H1 (cell line): ENCODE data around the gene SBF2. TPM values are rescaled to one million over a fixed set of nuclear protein-coding genes. Genes with fewer than 3 reads are reported as not detected.

Experiments
- CTCF ChIA-PET: fragments of 300-600 bp; sonication (Branson Sonifier 250); formaldehyde crosslinking; loops from one replicate; lab custom pipeline; 2021; ENCODE audit not compliant: partially characterized antibody; lab: Charles Lee
- POLR2A ChIA-PET: fragments of 300-600 bp; sonication (Branson Sonifier 250); formaldehyde crosslinking; loops from one replicate; lab custom pipeline; 2021; ENCODE audit warnings: inconsistent platforms; ENCODE audit not compliant: partially characterized antibody; lab: Charles Lee
- DNase-seq, 2 experiments: peaks; one replicate each; pipeline versions ENCODE4 v3.0.0 to v3.0.0-alpha.2; 2010 to 2022; ENCODE audit warnings: low spot score in 2 of 2, low read depth in 1 of 2, mixed read lengths in 1 of 2
- FAIRE-seq: peaks from 2 replicates; lab custom pipeline; 2011; peaks lifted over from hg19 to GRCh38; lab: Jason Lieb, UNC
- H2AFZ ChIP-seq: 2 replicates; pipeline ENCODE4 v1.8.1; 2012; ENCODE audit warnings: low read length, inconsistent platforms
- H2AK5ac ChIP-seq: 2 replicates; pipeline ENCODE4 v1.6.1; 2013; ENCODE audit warnings: low read depth, low read length
- H2BK120ac ChIP-seq: replicated peaks from 2 replicates; pipeline ENCODE3; 2013; ENCODE audit warnings: low read depth, low read length, inconsistent platforms
- H2BK12ac ChIP-seq: 2 replicates; pipeline ENCODE4 v1.6.1; 2013; ENCODE audit warnings: low read depth, low read length
- H2BK15ac ChIP-seq: 2 replicates; pipeline ENCODE4 v1.6.1; 2013; ENCODE audit warnings: low read length
- H2BK20ac ChIP-seq: 2 replicates; pipeline ENCODE4 v1.6.1; 2013; ENCODE audit warnings: low read length
- H2BK5ac ChIP-seq: 2 replicates; pipeline ENCODE4 v1.6.1; 2013; ENCODE audit warnings: low read depth, low read length
- H3K14ac ChIP-seq: 2 replicates; pipeline ENCODE4 v1.6.1; 2013; ENCODE audit warnings: inconsistent platforms; ENCODE audit not compliant: insufficient read length
- H3K18ac ChIP-seq: 2 replicates; pipeline ENCODE4 v1.6.1; 2013; ENCODE audit warnings: low read length; ENCODE audit errors: extremely low read depth
- H3K23ac ChIP-seq: 2 replicates; pipeline ENCODE4 v1.6.1; 2013; ENCODE audit warnings: inconsistent platforms; ENCODE audit not compliant: insufficient read length
- H3K23me2 ChIP-seq: 2 replicates; pipeline ENCODE4 v1.6.1; 2013; ENCODE audit warnings: low read depth, low read length
- H3K27ac ChIP-seq: 2 replicates; pipeline ENCODE4 v1.6.1; 2011; ENCODE audit warnings: low read depth, low read length, inconsistent platforms
- H3K27me3 ChIP-seq, 4 experiments: replicated peaks in 1 of 4; 1 replicate in 1 of 4; 2 replicates in 3 of 4; pipeline versions ENCODE4 v1.6.1 to v1.8.1; 2011 to 2013; ENCODE audit warnings: low read length in 3 of 4, mild to moderate bottlenecking in 3 of 4, inconsistent platforms in 2 of 4, mixed read lengths in 2 of 4, moderate library complexity in 1 of 4; ENCODE audit not compliant: control insufficient read depth in 3 of 4, insufficient read depth in 3 of 4; ENCODE audit errors: extremely low read depth in 1 of 4
- H3K36me3 ChIP-seq, 4 experiments: 2 replicates each; pipeline versions ENCODE4 v1.6.1 to v1.8.1; 2011 to 2013; ENCODE audit warnings: mild to moderate bottlenecking in 4 of 4, low read length in 3 of 4, moderate library complexity in 2 of 4, control low read depth in 1 of 4, inconsistent platforms in 1 of 4; ENCODE audit not compliant: insufficient read depth in 4 of 4, control insufficient read depth in 2 of 4
- H3K4ac ChIP-seq: replicated peaks from 2 replicates; pipeline ENCODE3; 2013; ENCODE audit warnings: low read length, low read depth, mixed read lengths, inconsistent platforms; ENCODE audit not compliant: insufficient read length
- H3K4me1 ChIP-seq, 4 experiments: replicated peaks in 1 of 4; 1 replicate in 1 of 4; 2 replicates in 3 of 4; pipeline versions ENCODE4 v1.6.1 to v1.8.1; 2011 to 2013; ENCODE audit warnings: low read length in 3 of 4, inconsistent platforms in 2 of 4, mixed read lengths in 1 of 4; ENCODE audit not compliant: insufficient read depth in 4 of 4, control insufficient read depth in 3 of 4
- H3K4me2 ChIP-seq, 2 experiments: 2 replicates each; pipeline versions ENCODE4 v1.6.1 to v1.8.1; 2011 to 2013; ENCODE audit warnings: low read depth in 2 of 2, low read length in 2 of 2, control low read depth in 1 of 2, inconsistent platforms in 1 of 2, mild to moderate bottlenecking in 1 of 2; ENCODE audit not compliant: insufficient read depth in 1 of 2
- H3K4me3 ChIP-seq, 4 experiments: fragments of 200-600, 300-600 bp in 1 of 4; sonication (generic), shearing (Covaris generic), sonication (Bioruptor Twin) in 1 of 4; 2 replicates each; pipeline versions ENCODE4 v1.5.1 to v1.8.1; 2011 to 2016; ENCODE audit warnings: low read length in 4 of 4, low read depth in 3 of 4, control low read depth in 2 of 4, inconsistent platforms in 2 of 4, mild to moderate bottlenecking in 2 of 4, mixed read lengths in 1 of 4, moderate library complexity in 1 of 4; ENCODE audit not compliant: insufficient read depth in 2 of 4; ENCODE audit errors: extremely low read depth in 1 of 4
- H3K56ac ChIP-seq: replicated peaks from 2 replicates; pipeline ENCODE3; 2013; ENCODE audit warnings: low read depth, mild to moderate bottlenecking, mixed read lengths, low read length, inconsistent platforms; ENCODE audit not compliant: insufficient read length
- H3K79me1 ChIP-seq: 2 replicates; pipeline ENCODE4 v1.6.1; 2013; ENCODE audit warnings: low read depth, low read length, control low read depth
- H3K79me2 ChIP-seq, 2 experiments: 2 replicates each; pipeline versions ENCODE4 v1.6.1 to v1.8.1; 2012 to 2013; ENCODE audit warnings: low read length in 2 of 2, mild to moderate bottlenecking in 2 of 2, inconsistent platforms in 1 of 2; ENCODE audit not compliant: insufficient read depth in 2 of 2, control insufficient read depth in 1 of 2
- H3K9ac ChIP-seq, 4 experiments: replicated peaks in 1 of 4; 1 replicate in 1 of 4; 2 replicates in 3 of 4; pipeline versions ENCODE4 v1.6.1 to v1.8.1; 2011 to 2013; ENCODE audit warnings: low read depth in 3 of 4, low read length in 3 of 4, control low read depth in 2 of 4, mild to moderate bottlenecking in 2 of 4, moderate library complexity in 2 of 4, inconsistent platforms in 1 of 4; ENCODE audit errors: extremely low read depth in 1 of 4
- H3K9me3 ChIP-seq, 2 experiments: 2 replicates each; pipeline versions ENCODE4 v1.6.1 to v1.8.1; 2012 to 2013; ENCODE audit warnings: mild to moderate bottlenecking in 2 of 2, moderate library complexity in 2 of 2, control low read depth in 1 of 2, inconsistent platforms in 1 of 2, low read depth in 1 of 2, low read length in 1 of 2, mixed read lengths in 1 of 2; ENCODE audit not compliant: insufficient read depth in 2 of 2
- H4K20me1 ChIP-seq, 2 experiments: replicated peaks in 1 of 2; 2 replicates each; pipeline versions ENCODE3 to v1.8.1; 2011 to 2013; ENCODE audit warnings: inconsistent platforms in 2 of 2, low read length in 2 of 2, mild to moderate bottlenecking in 1 of 2; ENCODE audit not compliant: insufficient read depth in 2 of 2, control insufficient read depth in 1 of 2
- H4K5ac ChIP-seq: 2 replicates; pipeline ENCODE4 v1.6.1; 2013; ENCODE audit warnings: low read length, low read depth, mixed read lengths, inconsistent platforms; ENCODE audit not compliant: insufficient read length
- H4K8ac ChIP-seq: 2 replicates; pipeline ENCODE4 v1.8.0; 2013; ENCODE audit warnings: mild to moderate bottlenecking, moderate library complexity, low read length, inconsistent platforms; ENCODE audit not compliant: insufficient read depth; ENCODE audit errors: extremely low read depth
- H4K91ac ChIP-seq: replicated peaks from 2 replicates; pipeline ENCODE3; 2013; ENCODE audit warnings: low read length, mixed read lengths, inconsistent platforms; ENCODE audit not compliant: insufficient read length
- CBX5 ChIP-seq: fragments of 300-800, 300-1000 bp; sonication (generic); IDR thresholded peaks from 2 replicates; pipeline ENCODE4 v1.7.1; 2016; ENCODE audit warnings: antibody characterized with exemption, low read length, low read depth
- CEBPB ChIP-seq: IDR thresholded peaks from 2 replicates; pipeline ENCODE4 v1.6.1; 2012; ENCODE audit warnings: low read depth, low read length
- EGR1 ChIP-seq: IDR thresholded peaks from 2 replicates; pipeline ENCODE4 v1.6.1; 2011; ENCODE audit warnings: low read depth, low read length, borderline replicate concordance
- EZH2 ChIP-seq: fragments of 200-600 bp; sonication (generic); IDR thresholded peaks from 2 replicates; pipeline ENCODE4 v1.7.1; 2012; ENCODE audit warnings: low read depth, mild to moderate bottlenecking, moderate library complexity, low read length, inconsistent platforms; ENCODE audit not compliant: severe bottlenecking
- KDM5A ChIP-seq: fragments of 200-600 bp; IDR thresholded peaks from 2 replicates; pipeline ENCODE4 v1.7.1; 2012; ENCODE audit warnings: mild to moderate bottlenecking, low read length, inconsistent platforms, mixed read lengths
- NRF1 ChIP-seq: IDR thresholded peaks from 2 replicates; pipeline ENCODE4 v1.6.1; 2011; ENCODE audit warnings: mild to moderate bottlenecking, low read depth, low read length, improper control_type of control experiment
- SP4 ChIP-seq: IDR thresholded peaks from 2 replicates; pipeline ENCODE4 v1.6.1; 2012; ENCODE audit warnings: low read length, inconsistent platforms
- SRF ChIP-seq: IDR thresholded peaks from 2 replicates; pipeline ENCODE4 v1.6.1; 2011; ENCODE audit warnings: mild to moderate bottlenecking, low read depth, low read length, moderate library complexity
- TAF1 ChIP-seq: IDR thresholded peaks from 2 replicates; pipeline ENCODE4 v1.6.1; 2011; ENCODE audit warnings: mild to moderate bottlenecking, low read depth, low read length
- TEAD4 ChIP-seq: IDR thresholded peaks from 2 replicates; pipeline ENCODE4 v1.6.1; 2012; ENCODE audit warnings: low read depth, low read length, inconsistent platforms, mixed read lengths
- WGBS, 2 experiments: shearing (Covaris generic) in 1 of 2; methylation state at CpG; one replicate each; pipeline versions ENCODE4 v1.1.6 to v1.1.7; 2013 to 2015; ENCODE audit warnings: low lambda C conversion rate in 2 of 2, mixed read lengths in 2 of 2, inconsistent platforms in 1 of 2, low coverage in 1 of 2, missing lambda C conversion rate in 1 of 2; ENCODE audit not compliant: insufficient replicate concordance in 2 of 2, insufficient coverage in 1 of 2, insufficient read length in 1 of 2; ENCODE audit errors: extremely low coverage in 1 of 2, missing lambda C conversion rate in 1 of 2; 5-methylcytosine and 5-hydroxymethylcytosine counted together
- polyA plus RNA-seq, 7 experiments: library from polyadenylated mRNA; depleted of rRNA in 3 of 7; stranded (reverse) in 5 of 7; unstranded in 2 of 7; fragments of >200 nt in 5 of 7; fragments of 200-250 nt in 2 of 7; gene quantifications; 1 replicate in 5 of 7; 2 replicates in 1 of 7; 4 replicates in 1 of 7; pipeline versions ENCODE4 v1.2.1 to v1.2.3, GENCODE V29; 2011 to 2013; ENCODE audit warnings: missing spikeins in 2 of 7, mixed read lengths in 2 of 7
- total RNA-seq: library from RNA; stranded (reverse); fragmentation: NEBNext Ultra II Directional; extraction: Animal tissue kit (Norgen Biotek cat#: 25700); gene quantifications from 2 replicates; pipeline ENCODE4 v1.2.1, GENCODE V29; 2021

Gene SBF2
- total and polyA plus RNA-seq, 2 of the 8 experiments (the other 6 are each of a cell fraction or from before 2014, with no cell fraction given): 36.7 to 50.5 TPM

DNA sequence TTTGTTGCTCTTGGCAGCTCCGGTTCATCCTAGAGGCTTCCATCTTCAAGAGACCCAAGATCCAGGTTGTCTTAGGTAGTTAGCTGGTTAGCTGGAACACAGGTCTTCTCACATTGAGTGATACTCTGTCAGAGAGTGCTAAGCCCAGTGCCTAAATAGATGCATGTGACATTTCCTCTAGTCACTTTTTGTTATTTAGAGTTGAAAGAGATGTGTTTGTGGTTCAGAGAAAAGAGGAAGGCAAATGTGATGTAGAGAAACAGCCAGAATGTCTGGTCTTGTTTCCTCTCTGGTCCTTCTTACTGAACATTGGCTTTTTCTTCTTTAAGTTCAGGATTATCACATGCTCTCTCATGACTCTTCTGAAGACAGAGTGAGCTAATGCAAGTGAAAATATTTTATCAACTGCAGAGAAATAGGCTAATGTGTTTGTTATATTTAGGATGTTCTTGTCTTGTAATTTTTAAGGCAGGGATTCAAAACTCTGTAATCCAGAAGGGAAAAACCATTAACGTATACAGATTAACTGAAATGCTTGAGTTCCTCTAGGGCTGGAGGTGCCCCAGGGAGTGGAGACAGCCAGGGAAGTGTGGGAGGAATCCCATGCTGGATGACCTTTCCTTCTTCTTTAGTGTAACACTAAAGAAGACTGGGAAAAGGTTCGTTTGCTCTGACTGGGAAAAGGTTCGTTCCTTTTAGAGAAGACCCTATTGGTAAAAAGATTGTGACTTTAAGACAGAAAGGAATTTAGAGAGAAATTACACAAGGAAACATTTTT, 554.7 kb downstream of the SBF2 start:
- no peak for FAIRE-seq
- POLR2A ChIA-PET: interaction anchor here (0.5 kb wide), 1 partner anchor 64 kb away, joined by 3 read pairs; no protein-coding TSS in a partner anchor
- no peak overlapping the region for H3K4me2 ChIP-seq

More for the DNA sequence above, 554.7 kb downstream of the SBF2 start:
- no peak overlapping the region for H3K4me3 ChIP-seq
- H3K9me3 ChIP-seq: no peaks in the 10 kb centered on the region
- H4K20me1 ChIP-seq: no peaks in the 10 kb centered on the region
- H2AFZ ChIP-seq: no peak overlapping the region
- TF ChIP-seq SP4: no peak
- no peak for TF ChIP-seq CBX5
- TF ChIP-seq CEBPB: no peak
- no peak for TF ChIP-seq KDM5A
- TF ChIP-seq SRF: no peak
- TF ChIP-seq EGR1: no peak
- TF ChIP-seq TAF1: no peak
- no peak for TF ChIP-seq NRF1
- TF ChIP-seq TEAD4: no peak
- TF ChIP-seq EZH2: no peak
- H3K36me3 ChIP-seq: peaks cover 9 to 51% (median 32%) of the 10 kb centered on the region in 4 experiments
- no peaks in the 10 kb centered on the region for H3K27me3 ChIP-seq
- H3K23ac ChIP-seq: no peak overlapping the region
- H4K8ac ChIP-seq: no peak overlapping the region
- H3K27ac ChIP-seq: no peak overlapping the region; the same call in 1 of the 2 replicates
- no peak overlapping the region for H2BK5ac ChIP-seq
- no peaks in the 10 kb centered on the region for H3K79me2 ChIP-seq
- no peaks in the 10 kb centered on the region for H3K23me2 ChIP-seq
- no peak overlapping the region for H3K14ac ChIP-seq
- H4K5ac ChIP-seq: no peak overlapping the region
- no peak overlapping the region for H4K91ac ChIP-seq
- no peak overlapping the region for H3K56ac ChIP-seq
- CTCF ChIA-PET: interaction anchor here (0.6 to 2.1 kb wide), 3 partner anchors 9 to 679 kb away, joined by 3 to 4 read pairs (median 3); no protein-coding TSS in a partner anchor
- H3K79me1 ChIP-seq: 0 out of 2 replicates have a peak, but pooled peaks cover 2% of the 10 kb centered on the region
- no peak overlapping the region for H2AK5ac ChIP-seq
- H3K4ac ChIP-seq: no peak overlapping the region
- 86% methylated on average over 4 of the region's 4 CpGs; no CpG with 5 or more reads in 1 of the 2 experiments for WGBS, 2 experiments
- H2BK15ac ChIP-seq: no peak overlapping the region
- no peak overlapping the region for H2BK20ac ChIP-seq
- no peak overlapping the region for H2BK12ac ChIP-seq
- H3K9ac ChIP-seq: no peak overlapping the region
- DNase-seq: no peak
- no peaks in the 10 kb centered on the region for H3K4me1 ChIP-seq
- H2BK120ac ChIP-seq: no peak overlapping the region
- H3K18ac ChIP-seq: no peak overlapping the region
